ENCODE data around the gene PPIF. TPM values are rescaled to one million over a fixed set of nuclear protein-coding genes. Genes with fewer than 3 reads are reported as not detected.

Gene PPIF
- total and polyA plus RNA-seq, 2 of the 13 experiments (the other 11 are each of a cell fraction or from before 2014, with no cell fraction given), result 147 to 157 TPM

GRCh38 chr10:79335470-79336235 lies 11.6 kb upstream of the PPIF start (continued):
- TF ChIP-seq, protein P1, sequence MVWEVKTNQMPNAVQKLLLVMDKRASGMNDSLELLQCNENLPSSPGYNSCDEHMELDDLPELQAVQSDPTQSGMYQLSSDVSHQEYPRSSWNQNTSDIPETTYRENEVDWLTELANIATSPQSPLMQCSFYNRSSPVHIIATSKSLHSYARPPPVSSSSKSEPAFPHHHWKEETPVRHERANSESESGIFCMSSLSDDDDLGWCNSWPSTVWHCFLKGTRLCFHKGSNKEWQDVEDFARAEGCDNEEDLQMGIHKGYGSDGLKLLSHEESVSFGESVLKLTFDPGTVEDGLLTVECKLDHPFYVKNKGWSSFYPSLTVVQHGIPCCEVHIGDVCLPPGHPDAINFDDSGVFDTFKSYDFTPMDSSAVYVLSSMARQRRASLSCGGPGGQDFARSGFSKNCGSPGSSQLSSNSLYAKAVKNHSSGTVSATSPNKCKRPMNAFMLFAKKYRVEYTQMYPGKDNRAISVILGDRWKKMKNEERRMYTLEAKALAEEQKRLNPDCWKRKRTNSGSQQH (CRISPR knock-in tag; IDR thresholded peaks at IDR 0.05; ENCODE audit: low read depth), result 0 out of 2 replicates have a peak, but pooled peaks have one; percentile 65
- TF ChIP-seq SIX4 (CRISPR knock-in tag; IDR thresholded peaks at IDR 0.05) (peak; percentile 80), TCF7 (IDR thresholded peaks at IDR 0.05; ENCODE audit: low read depth) (peak; percentile 93), ZBTB38 (CRISPR knock-in tag; IDR thresholded peaks at IDR 0.05) (peak; percentile 55; the same call in 1 of the 2 replicates), NFRKB (IDR thresholded peaks at IDR 0.05) (no peak), CEBPG (CRISPR knock-in tag; IDR thresholded peaks at IDR 0.05) (peak; percentile 20; the same call in 1 of the 2 replicates), POLR2A (IDR thresholded peaks at IDR 0.05; ENCODE audit: insufficient read depth in 1 of 2, low read depth in 2 of 2, low read length in 2 of 2) (peak; percentile 24 to 84; a peak in 2 of 4 replicates), ZNF430 (CRISPR knock-in tag; IDR thresholded peaks at IDR 0.05) (peak; percentile 85), BRF2 (CRISPR knock-in tag; IDR thresholded peaks at IDR 0.05) (no peak), RNF2 (conservative IDR thresholded peaks at IDR 0.05; ENCODE audit: low read depth) (peak; percentile 59; the same call in 1 of the 2 replicates), ZSCAN31 (CRISPR knock-in tag; IDR thresholded peaks at IDR 0.05; ENCODE audit: low read depth) (peak; percentile 73), NRL (CRISPR knock-in tag; IDR thresholded peaks at IDR 0.05; ENCODE audit: borderline replicate concordance) (0 out of 2 replicates have a peak, but pooled peaks have one; percentile 17), SKI (IDR thresholded peaks at IDR 0.05; ENCODE audit: partially characterized antibody) (peak; percentile 98), ZNF484 (CRISPR knock-in tag; IDR thresholded peaks at IDR 0.05; ENCODE audit: borderline replicate concordance, low read depth) (no peak), KDM4B (CRISPR knock-in tag; IDR thresholded peaks at IDR 0.05) (0 out of 2 replicates have a peak, but pooled peaks have one; percentile 45), YEATS2 (CRISPR knock-in tag; IDR thresholded peaks at IDR 0.05; ENCODE audit: borderline replicate concordance) (peak; percentile 76; the same call in 1 of the 2 replicates), ZSCAN21 (CRISPR knock-in tag; IDR thresholded peaks at IDR 0.05; ENCODE audit: borderline replicate concordance) (peak; percentile 82; the same call in 1 of the 2 replicates), FOXP1 (IDR thresholded peaks at IDR 0.05) (no peak), FOXP1 (CRISPR knock-in tag; IDR thresholded peaks at IDR 0.05) (peak; percentile 75; the same call in 1 of the 2 replicates), HIVEP1 (CRISPR knock-in tag; IDR thresholded peaks at IDR 0.05) (peak; percentile 92), HDAC1 (CRISPR knock-in tag; IDR thresholded peaks at IDR 0.05) (peak; percentile 93)
- TF ChIP-seq, protein P2, sequence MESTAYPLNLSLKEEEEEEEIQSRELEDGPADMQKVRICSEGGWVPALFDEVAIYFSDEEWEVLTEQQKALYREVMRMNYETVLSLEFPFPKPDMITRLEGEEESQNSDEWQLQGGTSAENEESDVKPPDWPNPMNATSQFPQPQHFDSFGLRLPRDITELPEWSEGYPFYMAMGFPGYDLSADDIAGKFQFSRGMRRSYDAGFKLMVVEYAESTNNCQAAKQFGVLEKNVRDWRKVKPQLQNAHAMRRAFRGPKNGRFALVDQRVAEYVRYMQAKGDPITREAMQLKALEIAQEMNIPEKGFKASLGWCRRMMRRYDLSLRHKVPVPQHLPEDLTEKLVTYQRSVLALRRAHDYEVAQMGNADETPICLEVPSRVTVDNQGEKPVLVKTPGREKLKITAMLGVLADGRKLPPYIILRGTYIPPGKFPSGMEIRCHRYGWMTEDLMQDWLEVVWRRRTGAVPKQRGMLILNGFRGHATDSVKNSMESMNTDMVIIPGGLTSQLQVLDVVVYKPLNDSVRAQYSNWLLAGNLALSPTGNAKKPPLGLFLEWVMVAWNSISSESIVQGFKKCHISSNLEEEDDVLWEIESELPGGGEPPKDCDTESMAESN (CRISPR knock-in tag; conservative IDR thresholded peaks at IDR 0.05), result peak; percentile 82
- TF ChIP-seq, protein P3, sequence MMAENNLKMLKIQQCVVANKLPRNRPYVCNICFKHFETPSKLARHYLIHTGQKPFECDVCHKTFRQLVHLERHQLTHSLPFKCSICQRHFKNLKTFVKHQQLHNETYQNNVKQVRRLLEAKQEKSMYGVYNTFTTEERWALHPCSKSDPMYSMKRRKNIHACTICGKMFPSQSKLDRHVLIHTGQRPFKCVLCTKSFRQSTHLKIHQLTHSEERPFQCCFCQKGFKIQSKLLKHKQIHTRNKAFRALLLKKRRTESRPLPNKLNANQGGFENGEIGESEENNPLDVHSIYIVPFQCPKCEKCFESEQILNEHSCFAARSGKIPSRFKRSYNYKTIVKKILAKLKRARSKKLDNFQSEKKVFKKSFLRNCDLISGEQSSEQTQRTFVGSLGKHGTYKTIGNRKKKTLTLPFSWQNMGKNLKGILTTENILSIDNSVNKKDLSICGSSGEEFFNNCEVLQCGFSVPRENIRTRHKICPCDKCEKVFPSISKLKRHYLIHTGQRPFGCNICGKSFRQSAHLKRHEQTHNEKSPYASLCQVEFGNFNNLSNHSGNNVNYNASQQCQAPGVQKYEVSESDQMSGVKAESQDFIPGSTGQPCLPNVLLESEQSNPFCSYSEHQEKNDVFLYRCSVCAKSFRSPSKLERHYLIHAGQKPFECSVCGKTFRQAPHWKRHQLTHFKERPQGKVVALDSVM (CRISPR knock-in tag; IDR thresholded peaks at IDR 0.05), result peak; percentile 97
- TF ChIP-seq, protein P4, sequence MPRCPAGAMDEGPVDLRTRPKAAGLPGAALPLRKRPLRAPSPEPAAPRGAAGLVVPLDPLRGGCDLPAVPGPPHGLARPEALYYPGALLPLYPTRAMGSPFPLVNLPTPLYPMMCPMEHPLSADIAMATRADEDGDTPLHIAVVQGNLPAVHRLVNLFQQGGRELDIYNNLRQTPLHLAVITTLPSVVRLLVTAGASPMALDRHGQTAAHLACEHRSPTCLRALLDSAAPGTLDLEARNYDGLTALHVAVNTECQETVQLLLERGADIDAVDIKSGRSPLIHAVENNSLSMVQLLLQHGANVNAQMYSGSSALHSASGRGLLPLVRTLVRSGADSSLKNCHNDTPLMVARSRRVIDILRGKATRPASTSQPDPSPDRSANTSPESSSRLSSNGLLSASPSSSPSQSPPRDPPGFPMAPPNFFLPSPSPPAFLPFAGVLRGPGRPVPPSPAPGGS (CRISPR knock-in tag; IDR thresholded peaks at IDR 0.05), result peak; percentile 61; the same call in 1 of the 2 replicates

Data from HepG2 (cell line).